HepG2 (cell line): ENCODE results near the gene ARHGEF6.
"Not testable (repeated sequence)": the region's sequence is repeated elsewhere in the genome, so short reads cannot be mapped to it uniquely, and the experiment has no call there.

Experiments
- HCFC1 ChIP-seq: fragments of 150-350 bp; IDR thresholded peaks from 2 replicates; pipeline ENCODE4 v1.6.1; 2014; ENCODE audit warnings: low read depth, low read length
- PHF20 ChIP-seq: sonication (generic); formaldehyde crosslinking; IDR thresholded peaks from 2 replicates; pipeline ENCODE4 v1.5.0; 2020; ENCODE audit warnings: mild to moderate bottlenecking, missing genetic modification reagents
- ZNF563 ChIP-seq: sonication (generic); formaldehyde crosslinking; IDR thresholded peaks from 2 replicates; pipeline ENCODE4 v1.8.0; 2022; ENCODE audit warnings: mild to moderate bottlenecking, moderate library complexity, missing genetic modification reagents
- ZNF670 ChIP-seq: sonication (generic); formaldehyde crosslinking; IDR thresholded peaks from 2 replicates; pipeline ENCODE4 v1.8.0; 2022; ENCODE audit warnings: mild to moderate bottlenecking, missing genetic modification reagents, borderline replicate concordance
- TF ChIP-seq, protein P1 (sequence below): sonication (generic); formaldehyde crosslinking; IDR thresholded peaks from 2 replicates; pipeline ENCODE4 v1.4.0; 2020; ENCODE audit warnings: missing genetic modification reagents

DNA sequence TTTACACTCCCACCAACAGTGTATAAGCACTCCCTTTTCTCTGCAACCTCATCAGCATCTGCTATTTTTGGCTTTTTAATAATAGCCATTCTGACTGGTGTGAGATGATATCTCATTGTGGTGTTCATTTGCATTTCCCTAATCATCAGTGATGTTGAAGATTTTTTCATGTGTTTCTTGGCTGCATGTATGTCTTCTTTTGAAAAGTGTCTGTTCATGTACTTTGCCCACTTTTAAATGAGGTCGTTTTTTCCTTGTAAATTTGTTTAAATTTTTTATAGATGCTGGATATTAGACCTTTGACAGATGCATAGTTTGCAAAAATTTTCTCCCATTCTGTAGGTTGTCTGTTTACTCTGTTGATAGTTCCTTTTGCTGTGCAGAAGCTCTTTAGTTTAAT lies 14.4 kb upstream of the ARHGEF6 start:
- TF ChIP-seq HCFC1; ZNF670 (CRISPR knock-in tag); ZNF563 (CRISPR knock-in tag); PHF20 (CRISPR knock-in tag): not testable (repeated sequence)
- TF ChIP-seq, protein P1, sequence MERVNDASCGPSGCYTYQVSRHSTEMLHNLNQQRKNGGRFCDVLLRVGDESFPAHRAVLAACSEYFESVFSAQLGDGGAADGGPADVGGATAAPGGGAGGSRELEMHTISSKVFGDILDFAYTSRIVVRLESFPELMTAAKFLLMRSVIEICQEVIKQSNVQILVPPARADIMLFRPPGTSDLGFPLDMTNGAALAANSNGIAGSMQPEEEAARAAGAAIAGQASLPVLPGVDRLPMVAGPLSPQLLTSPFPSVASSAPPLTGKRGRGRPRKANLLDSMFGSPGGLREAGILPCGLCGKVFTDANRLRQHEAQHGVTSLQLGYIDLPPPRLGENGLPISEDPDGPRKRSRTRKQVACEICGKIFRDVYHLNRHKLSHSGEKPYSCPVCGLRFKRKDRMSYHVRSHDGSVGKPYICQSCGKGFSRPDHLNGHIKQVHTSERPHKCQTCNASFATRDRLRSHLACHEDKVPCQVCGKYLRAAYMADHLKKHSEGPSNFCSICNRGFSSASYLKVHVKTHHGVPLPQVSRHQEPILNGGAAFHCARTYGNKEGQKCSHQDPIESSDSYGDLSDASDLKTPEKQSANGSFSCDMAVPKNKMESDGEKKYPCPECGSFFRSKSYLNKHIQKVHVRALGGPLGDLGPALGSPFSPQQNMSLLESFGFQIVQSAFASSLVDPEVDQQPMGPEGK (CRISPR knock-in tag) = not testable (repeated sequence)
